ENCODE data around the gene NECAB2.
A peak's percentile ranks its signal among the peaks of the same experiment; 100 is the strongest.

Gene NECAB2

DNA sequence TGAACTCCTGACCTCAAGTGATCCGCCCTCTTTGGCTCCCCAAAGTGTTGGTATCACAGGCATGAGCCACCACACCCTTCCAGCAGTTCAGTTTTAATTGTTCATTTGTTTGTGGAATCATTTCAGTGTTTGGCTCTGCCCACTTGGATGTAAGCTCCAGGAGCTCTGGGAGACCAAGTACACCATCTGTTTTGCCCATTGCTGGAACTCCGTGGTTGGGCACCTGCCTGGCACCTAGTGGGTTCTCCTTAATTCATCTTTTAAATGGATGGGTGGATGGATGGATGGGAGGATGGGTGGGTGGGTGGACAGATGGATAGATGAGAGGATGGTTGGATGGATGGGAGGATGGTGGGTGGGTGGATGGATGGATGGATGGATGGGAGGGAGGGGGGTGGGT lies 953 bp upstream of the NECAB2 start:
- DNase-seq = no peak

DNA sequence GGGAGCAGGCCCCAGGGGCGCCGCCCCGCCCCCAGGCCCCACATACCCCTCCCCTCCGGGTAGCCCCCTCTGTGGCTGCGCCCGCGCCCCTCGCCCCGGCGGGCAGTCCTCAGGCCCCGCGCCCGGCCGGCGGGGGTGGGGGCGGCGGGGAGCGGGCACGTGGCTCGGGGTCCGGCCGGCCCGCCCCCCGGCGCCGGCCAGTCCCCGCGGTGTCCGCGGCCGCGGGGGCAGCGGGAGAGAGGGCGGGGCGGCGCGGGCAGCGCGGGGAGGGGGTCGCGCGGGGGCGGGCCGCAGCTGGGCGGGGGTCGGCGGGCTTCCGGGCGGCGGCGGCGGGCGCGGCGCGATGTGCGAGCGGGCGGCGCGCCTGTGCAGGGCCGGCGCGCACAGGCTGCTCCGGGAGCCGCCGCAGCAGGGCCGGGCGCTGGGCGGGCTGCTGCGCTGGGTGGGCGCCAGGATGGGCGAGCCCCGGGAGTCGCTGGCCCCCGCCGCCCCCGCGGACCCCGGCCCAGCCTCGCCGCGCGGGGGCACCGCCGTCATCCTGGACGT lies 335 bp downstream of the NECAB2 start:
- DNase-seq = peak in 1 of 2 experiments; percentile 6

DNA sequence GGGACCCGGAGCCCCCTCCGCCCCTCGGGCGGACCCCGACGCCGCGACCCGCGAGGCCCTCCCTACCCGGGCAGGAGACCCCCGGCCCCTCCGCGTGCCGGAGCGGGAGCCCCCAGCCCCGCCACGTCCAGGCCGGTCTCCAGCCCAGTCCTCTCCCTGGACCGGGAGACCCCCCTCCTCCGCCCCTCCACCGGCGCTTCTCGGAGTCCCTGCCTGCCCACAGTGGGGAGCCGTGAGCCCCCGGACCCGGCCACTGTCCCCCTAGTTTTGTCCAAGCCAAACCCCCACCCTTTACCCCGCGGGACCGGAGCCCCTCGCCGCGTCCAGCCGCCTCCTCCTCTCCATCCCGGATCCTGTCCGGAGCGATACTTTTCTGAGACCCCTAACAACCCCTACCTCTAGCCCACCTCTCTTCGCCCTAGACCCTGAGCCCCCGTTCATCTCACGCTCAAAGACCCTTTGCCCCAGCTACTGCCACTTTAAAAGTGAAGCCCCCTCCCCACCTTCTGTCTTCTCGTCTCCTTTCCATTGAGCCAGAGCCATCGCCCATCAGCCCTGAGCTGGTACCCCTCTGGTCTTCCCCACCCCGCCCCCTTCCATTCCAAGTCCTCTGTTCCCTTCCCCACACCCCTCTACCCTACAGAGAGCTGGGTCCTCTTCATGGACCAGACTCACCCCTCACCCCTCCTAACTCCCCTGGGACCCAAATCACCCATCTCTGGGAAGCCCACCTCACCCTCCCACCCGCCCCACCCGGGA lies 1.0 kb downstream of the NECAB2 start:
- DNase-seq = no peak

DNA sequence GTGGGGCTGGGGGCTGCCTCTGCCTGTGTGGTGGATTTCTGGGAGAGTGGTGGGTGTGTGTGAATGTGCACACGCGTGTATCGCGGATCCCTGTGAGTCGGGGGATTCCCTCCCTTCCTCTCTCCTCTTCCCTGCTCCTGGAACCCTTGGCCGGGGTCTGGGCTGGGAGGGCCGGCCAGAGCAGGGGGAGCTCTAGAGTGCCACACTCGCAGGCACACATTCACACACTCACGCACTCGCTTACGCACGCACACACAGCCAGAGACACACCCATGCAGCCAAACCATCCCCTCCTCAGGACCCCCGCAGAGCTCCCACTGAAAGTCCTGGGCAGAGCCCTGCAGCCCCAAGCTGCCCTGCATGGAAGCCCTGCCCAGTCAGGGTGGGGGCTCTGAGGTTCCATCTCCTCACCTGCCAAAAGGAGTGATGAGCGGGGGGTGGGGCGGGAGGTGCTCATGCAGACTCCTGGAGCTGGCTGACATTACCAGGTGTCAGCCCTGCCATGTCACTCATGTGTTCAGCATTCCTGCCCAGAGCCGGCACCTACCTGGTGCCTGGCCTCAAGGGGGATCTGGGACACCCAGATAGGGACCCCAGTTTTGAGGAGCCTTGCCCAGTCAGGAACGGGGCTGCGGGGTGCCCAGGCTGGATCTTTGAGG lies 1.9 kb downstream of the NECAB2 start:
- DNase-seq = no peak

DNA sequence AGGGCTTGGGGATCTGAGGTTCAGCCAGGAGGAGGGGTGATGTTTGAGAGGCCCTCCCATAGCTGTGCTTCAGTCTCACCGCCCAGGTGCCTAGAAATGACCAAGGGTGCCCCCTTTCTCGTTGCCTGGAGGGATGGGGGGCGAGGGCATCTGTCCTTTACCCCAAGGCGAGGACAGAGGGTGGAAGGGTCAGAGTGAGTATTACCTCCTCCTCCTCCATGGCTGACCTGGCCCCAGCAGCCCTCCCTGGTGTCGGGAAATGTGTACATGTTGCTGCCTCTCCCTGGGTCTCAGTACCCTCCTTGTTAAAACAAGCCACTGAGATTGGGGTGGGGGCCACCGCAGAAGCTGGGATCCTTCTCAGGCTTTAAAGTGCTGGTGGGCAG lies 2.4 kb downstream of the NECAB2 start:
- DNase-seq = no peak

DNA sequence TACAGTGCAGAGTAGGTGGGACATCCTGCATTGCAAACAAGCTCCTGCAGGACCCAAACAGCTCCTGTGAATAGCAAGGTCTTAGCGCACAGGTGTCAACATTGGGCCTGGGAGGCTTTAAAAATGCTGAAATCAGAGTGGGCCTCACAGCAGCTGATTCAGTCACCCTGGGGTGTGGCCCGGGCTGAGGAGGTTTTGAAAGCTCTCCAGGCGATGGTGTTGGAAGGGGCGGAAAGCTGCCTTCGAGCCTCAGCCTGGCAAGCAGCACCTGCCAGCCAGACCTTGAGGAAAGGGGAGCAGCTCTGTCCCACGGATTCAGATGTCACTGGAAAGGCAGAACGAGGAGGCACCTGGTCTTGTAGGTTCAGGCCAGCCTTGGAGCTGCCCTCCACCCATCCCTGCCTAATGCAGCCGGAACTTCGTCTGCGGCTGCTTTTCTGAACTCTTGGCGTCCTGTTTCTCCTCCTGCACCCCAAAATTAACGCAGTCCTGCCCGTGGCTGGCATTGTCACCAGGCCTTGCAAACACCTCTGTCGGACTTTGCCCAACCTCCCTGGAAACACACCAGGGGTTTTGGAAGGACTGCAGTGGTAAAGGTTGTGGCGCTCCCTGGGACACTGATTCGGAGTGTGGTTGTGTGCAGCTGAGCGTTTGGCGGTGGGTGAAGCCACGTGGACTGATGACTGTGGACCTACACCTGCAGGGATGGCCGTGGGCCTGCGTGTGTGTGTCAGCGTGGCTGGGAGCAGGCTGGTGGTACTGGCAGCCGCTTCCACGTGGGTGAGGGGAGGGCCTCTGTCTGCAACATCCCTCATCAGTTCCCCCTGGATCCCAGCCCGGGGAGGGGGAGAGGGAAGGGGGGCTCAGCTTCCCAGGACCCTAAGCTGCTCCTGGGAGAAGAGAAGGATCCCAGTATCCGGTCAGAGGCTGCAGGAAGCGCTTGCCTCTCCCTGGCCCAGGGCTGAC lies 3.4 kb downstream of the NECAB2 start:
- no peak for DNase-seq

DNA sequence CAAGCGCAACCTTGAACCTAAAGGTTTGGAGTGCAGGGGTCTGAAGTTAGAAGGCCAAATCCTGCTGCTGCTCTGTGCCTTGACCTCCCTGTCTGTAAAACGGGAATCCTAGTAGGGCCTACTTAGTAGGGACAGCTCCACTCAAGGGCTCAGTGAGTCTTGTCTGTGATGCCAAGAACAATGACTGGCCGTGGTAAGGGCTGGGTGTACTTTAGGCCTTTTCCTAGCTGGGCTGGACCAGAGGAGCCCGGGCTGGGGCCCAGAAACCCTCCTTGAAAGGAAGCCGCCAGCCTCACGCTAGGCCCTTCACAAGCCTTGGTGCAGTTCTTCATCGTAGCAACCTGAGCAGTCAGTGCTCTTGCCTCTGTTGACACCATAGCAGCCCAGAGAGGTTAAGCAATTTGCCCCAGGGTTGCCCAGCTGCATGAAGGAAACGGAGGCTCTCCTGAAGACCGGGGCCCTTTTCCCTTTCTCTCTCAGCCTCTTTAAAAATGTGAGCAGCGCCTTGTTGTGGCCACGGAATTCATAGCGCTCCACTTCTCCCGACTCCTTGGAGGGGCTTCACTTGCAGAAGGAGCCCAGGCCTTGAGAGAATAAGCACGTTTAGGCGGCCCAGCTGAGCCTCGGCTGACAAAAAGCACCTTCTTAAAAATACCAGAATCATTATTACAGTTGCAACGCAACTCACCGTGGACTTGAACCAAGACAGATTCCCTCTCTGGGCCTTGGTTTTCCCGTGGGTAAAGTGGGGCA lies 4.4 kb downstream of the NECAB2 start:
- DNase-seq = no peak

DNA sequence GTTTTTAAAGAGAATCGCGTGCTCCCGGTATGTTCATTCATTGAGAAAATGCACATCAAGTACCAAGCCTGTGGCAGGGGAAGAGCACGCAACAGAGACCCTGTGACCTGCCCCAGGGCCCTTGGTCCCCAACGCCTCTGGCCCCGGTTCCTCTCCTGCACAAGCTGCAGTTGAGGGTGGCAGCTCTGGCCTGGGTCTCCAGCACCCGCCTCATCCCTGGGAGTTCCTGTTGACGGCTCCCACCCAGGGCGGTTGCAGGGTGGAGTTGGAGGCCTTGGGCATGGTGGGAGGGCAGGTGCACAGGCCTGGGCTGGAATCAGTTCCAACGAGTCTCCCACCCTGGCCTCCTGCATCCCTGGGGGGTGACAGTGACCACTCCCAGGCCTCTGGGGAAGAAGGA lies 5.0 kb downstream of the NECAB2 start:
- no peak for DNase-seq

DNA sequence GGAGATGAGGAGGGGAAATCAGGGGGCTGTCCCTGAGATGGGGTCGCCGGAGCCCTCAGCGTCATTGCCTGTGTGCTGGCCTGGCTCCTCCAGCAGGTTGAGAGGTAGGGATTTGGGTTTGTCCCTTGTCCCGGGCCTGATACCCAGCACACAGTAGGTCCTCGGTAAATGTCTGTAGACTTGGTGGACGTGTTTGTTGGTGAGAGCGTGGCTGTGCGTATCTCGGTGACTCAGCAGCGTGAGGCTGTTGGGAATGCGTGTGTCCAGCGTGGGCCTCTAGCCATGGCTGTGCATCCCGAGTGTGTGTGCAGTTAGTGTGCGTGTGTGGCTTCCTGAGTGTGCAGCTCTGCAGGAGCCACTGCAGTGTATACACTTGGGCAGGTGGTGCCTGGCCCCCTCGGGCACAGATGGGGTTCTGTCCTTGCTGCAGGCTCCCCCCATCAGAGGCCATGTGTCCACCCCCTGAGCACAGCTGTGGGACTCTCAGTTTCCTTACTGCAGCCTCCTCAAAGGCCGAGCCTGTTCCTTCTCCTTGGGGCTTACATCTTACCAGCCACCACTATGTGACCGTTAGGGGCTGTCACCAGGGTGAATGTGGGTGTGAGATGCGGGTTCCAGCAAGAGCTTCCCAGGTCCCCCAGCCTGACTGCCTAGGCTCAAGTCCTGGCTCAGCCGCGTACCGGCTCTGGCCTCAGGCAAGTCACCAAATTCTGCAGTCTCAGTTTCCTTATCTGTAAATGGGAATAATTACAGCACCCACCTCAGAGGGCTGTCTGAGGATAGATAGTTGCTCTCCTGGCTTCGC lies 5.7 kb downstream of the NECAB2 start:
- no peak for DNase-seq

DNA sequence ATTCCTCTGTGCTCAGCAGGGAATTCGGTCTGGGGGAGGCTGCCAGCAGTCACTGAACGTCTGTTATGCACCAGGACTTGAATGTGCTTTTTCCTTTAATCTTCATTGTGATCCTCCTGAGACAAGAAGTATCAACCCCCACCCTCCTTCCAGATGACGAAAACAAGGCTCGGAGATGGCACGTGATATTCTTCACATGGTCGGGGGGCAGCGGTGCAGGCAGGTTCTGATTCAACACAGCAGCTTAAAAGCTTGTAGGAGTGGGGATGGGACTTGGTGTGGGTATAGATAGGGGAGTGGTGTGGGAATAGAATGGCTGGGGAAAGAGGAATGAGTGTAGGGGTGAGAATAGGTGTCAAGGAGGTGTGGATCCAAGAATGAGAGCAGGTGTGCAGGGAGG lies 6.4 kb downstream of the NECAB2 start:
- DNase-seq = no peak

DNA sequence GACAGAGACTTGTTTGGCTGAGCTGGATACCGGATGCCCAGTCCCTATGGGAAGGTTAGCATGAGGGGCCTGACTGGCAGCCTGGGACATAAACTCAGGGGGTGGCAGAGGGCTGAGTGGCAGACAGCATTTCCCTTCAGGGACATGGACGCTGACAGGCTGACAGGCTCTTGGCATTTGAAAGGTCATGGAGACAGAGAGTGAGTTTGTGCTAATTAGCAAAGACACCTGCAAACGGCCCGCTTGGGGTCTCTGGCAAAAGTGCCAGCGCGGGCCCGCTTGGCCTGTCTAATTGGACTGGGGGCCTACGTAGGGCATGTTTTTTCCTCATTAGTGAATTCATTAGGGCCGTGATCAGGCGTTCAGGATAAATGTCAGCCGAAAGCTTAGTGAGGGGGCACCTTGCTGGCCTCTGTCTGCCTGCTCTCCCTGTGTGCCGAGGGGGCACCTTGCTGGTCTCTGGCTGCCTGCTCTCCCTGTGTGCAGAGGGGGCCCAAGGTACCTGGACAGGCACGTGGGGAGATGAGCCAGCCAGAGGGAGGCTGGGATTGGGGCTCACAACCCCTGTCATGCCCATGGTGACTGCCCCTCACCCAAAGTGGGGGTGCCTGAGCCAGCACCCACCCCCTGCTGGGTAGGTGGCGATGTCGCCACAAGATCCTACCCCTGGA lies 7.7 kb downstream of the NECAB2 start:
- no peak for DNase-seq

DNA sequence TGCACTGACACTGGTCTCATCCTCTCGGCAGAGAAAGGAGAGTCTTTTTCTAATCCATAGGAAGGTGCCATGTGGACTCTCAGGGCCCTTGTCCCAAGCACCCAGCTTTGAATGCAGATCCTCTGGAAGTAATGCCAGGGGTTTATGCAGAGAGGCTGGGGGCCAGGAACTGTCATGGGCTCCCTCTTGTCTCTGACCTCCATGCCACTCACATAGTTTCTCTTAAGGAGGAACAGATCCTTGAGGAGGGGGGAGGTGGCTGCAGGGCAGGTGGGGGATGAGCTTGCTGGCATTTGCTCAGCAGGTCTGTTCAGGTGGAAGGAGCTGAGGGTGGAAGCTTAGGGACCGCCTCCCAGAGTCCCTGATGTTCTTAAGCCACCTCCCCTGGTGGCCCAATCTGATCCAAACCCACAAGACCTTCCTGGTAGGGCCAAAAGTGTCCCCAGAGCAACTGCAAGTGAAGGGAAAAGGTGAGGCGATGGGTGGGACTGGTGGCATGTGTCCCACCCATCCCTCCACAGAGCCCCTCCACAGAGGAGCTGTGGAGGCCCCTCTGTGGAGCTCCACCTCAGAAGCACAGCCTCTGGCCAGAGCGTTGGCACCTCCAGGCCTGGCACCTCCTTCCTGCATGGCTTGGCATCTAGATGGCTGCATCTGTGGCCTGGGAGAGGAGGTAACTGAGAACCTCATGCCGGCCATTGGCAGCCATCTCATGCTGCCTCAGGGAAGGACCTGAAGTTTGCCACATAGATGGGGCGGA lies 9.2 kb downstream of the NECAB2 start:
- no peak for DNase-seq

DNA sequence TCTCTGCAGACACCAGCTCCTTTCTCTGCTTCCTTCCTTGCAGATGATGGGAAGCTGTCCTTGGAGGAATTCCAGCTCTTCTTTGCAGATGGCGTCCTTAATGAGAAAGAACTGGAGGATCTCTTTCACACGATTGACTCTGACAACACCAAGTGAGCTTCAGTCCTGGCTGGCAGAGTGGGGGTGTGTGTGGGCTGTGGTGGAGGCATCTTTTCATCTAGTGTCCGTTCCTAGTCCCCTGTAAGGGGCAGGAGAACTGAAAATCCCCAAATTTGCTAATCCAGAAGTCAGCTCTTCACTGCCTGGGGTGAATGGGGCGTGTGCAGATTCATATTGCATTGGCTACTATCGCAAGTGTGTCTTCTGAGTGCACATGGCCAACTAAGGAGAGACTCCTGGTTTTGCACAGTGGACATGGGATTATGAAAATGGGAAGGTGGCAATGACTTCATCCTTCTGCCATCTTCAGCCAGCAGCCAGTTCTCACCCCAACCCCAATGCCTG lies 10.4 kb downstream of the NECAB2 start:
- DNase-seq = no peak

DNA sequence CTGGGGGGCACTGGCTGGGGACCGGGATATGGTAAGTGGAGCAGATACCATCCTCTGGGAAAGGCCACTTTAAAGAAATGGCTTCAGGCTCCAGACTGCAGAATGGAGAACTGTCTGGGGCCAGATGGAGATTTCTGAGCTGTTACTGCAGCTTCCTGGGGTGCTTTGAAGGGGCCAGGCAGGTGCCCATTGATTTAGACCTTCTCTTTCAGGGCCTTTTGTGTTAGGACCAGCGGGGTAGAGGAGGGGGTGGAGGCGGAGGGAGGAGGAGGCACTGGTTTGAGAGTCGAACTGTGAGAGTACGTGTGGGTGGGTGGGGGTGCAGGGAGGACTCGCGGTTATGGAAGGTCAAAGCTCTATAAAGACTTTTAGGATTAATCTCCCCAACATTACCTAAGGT lies 11.4 kb downstream of the NECAB2 start:
- DNase-seq = no peak

DNA sequence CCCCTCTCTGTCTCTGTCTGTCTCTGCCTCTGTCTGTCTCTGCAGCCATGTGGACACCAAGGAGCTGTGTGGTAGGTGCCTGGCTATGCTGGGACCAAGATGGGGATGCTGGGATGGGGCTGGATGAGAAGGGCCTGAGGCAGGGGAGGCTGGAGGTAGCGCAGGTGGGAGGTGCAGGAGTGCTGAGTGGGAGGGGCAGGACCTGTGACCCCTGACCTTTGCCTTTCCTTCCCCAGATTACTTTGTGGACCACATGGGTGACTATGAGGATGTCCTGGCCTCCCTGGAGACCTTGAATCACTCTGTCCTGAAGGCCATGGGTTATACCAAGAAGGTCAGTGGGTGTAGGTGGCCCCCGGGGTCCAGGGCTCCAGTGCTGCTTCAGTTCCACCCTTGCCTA lies 12.8 kb downstream of the NECAB2 start:
- no peak for DNase-seq

DNA sequence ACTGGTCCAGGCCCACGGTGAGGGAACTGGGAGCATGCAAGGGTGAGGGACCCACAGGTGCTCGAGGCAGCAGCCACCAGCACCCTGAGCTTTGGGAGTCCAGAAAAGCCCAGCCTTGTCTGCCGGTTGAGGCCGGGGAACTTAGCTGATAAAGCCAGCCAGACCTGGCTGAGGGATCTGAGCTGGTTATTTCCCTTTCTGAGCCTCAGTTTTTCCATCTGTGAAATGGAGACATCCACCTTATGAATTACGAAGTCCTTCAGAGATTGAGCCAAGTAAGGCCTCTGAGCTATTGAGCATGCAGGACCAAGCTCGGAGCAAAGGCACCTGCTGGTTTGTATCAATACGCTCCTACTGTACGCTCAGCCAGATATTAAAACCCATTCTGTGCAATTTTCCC lies 13.8 kb downstream of the NECAB2 start:
- no peak for DNase-seq

DNA sequence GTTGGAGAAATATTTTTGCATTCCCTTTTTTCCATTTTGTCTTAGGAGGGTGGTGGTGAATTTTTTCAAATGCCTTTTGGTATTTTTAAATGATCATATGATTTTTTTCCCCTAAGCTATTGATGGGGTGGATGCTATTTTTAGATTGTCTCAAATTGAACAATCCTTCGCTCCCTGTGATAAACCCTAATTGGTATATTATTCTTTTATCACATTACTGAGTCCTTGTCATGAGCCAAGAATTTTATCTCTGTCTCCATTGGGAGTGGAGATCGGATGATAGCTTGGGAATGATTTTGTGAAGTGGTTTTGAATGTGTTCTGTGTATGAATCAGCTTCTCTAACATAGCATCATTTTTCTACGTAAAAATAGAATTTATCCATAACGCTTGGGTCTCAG lies 15.4 kb downstream of the NECAB2 start:
- no peak for DNase-seq

DNA sequence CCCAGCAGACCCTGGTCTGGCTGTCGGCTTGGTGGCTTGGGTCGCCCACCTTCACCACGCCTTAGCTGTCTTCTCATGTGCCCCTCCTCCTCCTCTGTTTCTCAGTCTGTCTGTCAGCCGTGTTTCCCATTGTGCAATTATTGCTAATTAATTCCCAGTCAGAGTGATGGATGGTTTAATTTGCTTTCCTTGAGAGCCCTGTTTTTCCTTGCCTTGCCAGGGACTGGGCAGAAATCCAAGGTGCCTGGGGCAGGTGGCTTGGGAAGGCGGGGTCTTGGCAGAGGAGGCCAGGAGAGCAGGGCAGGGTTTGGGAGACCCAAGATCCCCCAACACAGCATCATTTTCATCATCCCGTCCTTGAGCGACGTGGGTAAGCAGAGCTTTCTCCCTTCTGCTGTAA lies 21.3 kb downstream of the NECAB2 start:
- peak in 1 of 2 experiments; percentile 43 for DNase-seq

DNA sequence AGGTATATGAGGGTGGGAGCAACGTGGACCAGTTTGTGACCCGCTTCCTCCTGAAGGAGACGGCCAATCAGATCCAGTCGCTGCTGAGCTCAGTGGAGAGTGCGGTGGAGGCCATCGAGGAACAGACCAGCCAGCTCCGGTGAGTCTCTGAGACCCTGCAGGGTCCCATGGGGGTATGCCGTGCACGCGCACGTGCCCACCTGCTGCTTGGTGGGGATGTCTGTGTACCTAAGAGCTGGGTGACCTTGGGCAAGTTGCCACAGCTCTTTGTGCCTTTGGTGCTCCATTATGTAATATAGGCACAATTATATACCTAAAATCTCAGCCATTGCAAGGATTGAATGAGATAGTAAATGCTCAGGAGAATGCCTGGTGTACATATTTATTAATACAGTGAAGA lies 22.4 kb downstream of the NECAB2 start:
- no peak for DNase-seq

DNA sequence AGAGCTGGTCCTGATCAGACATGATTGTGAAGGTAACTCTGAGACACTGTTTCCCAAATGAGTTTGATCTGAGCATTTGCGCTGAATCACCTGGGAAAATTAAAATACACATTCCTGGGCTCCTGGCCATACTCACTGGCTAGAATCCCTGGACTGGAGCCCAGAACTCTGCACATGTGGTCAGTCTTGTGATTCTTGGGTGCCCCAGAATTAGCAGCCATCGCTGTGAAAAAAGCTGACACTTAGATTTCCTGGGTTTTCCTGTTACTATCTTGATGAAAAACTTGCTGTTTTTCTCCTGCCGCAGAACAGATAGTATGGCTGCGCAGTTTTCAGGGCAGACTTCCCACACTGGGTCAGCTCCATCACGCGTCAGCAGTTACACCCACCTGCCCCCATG lies 24.6 kb downstream of the NECAB2 start:
- peak in 1 of 2 experiments; percentile 6 for DNase-seq

Data from NCI-H2081 (cell line).